Upper lobe of left lung (tissue), 4 donors: Measurements from ENCODE around the gene LITAFD.

Experiments
- CTCF ChIP-seq, 6 experiments: fragments of 450-650 bp in 4 of 6; fragments of 200-600 bp in 2 of 6; sonication (generic) in 2 of 6; IDR thresholded peaks; one replicate each; pipeline ENCODE4 v1.5.1; 2016 to 2019; ENCODE audit warnings: antibody characterized with exemption in 6 of 6
- EP300 ChIP-seq, 4 donors: sonication (generic); formaldehyde crosslinking; IDR thresholded peaks; one replicate each; pipeline ENCODE4 v1.5.1; 2017; ENCODE audit warnings: antibody characterized with exemption in 4 of 4, control low read depth in 2 of 4
- POLR2A ChIP-seq, 4 donors: fragments of 450-650 bp; IDR thresholded peaks; one replicate each; pipeline ENCODE4 v1.5.1; 2016 to 2017; ENCODE audit warnings: antibody characterized with exemption in 4 of 4, mild to moderate bottlenecking in 2 of 4
- POLR2AphosphoS5 ChIP-seq, 2 donors: sonication (generic); formaldehyde crosslinking; IDR thresholded peaks; one replicate each; pipeline ENCODE4 v1.5.1; 2017; ENCODE audit warnings: antibody characterized with exemption in 2 of 2

- TF ChIP-seq CTCF (IDR thresholded peaks at IDR 0.05), result no peak
- no peak for TF ChIP-seq EP300 (IDR thresholded peaks at IDR 0.05)
- no peak for TF ChIP-seq POLR2A (IDR thresholded peaks at IDR 0.05)
- no peak for TF ChIP-seq POLR2AphosphoS5 (IDR thresholded peaks at IDR 0.05)
Observed at GRCh38 chr16:8899709-8900317, 17.7 kb downstream of the LITAFD start.
